H1 (cell line): ENCODE measurements around the gene RERE. TPM values are rescaled to one million over a fixed set of nuclear protein-coding genes. Genes with fewer than 3 reads are reported as not detected.

Experiments used
- ASH2L ChIP-seq: fragments of 200-600, 300-600 bp; sonication (generic); IDR thresholded peaks from one replicate; pipeline ENCODE4 v1.7.1; 2017; ENCODE audit warnings: low read length
- EP300 ChIP-seq, 2 experiments: IDR thresholded peaks; 1 replicate in 1 of 2; 2 replicates in 1 of 2; pipeline ENCODE4 v1.6.1; 2011 to 2012; ENCODE audit warnings: low read depth in 2 of 2, low read length in 2 of 2, mild to moderate bottlenecking in 2 of 2, borderline replicate concordance in 1 of 2, inconsistent platforms in 1 of 2, moderate library complexity in 1 of 2
- HDAC2 ChIP-seq, 2 experiments: fragments of 300-600 bp in 1 of 2; sonication (generic) in 1 of 2; IDR thresholded peaks; 2 replicates each; pipeline ENCODE4 v1.6.1; 2011 to 2012; ENCODE audit warnings: low read depth in 2 of 2, low read length in 2 of 2, mild to moderate bottlenecking in 2 of 2, moderate library complexity in 2 of 2, borderline replicate concordance in 1 of 2, inconsistent platforms in 1 of 2
- POLR2A ChIP-seq, 2 experiments: IDR thresholded peaks; 1 replicate in 1 of 2; 2 replicates in 1 of 2; pipeline ENCODE4 v1.6.1; 2011; ENCODE audit warnings: low read depth in 2 of 2, low read length in 2 of 2, mild to moderate bottlenecking in 2 of 2; ENCODE audit errors: control extremely low read depth in 1 of 2
- POU5F1 ChIP-seq: IDR thresholded peaks from 2 replicates; pipeline ENCODE4 v1.6.1; 2011; ENCODE audit warnings: low read depth, mild to moderate bottlenecking, low read length, moderate library complexity
- RXRA ChIP-seq: IDR thresholded peaks from 2 replicates; pipeline ENCODE4 v1.6.1; 2011; ENCODE audit warnings: low read depth, mild to moderate bottlenecking, low read length, moderate library complexity; ENCODE audit not compliant: insufficient read depth
- SP4 ChIP-seq: IDR thresholded peaks from 2 replicates; pipeline ENCODE4 v1.6.1; 2012; ENCODE audit warnings: low read length, inconsistent platforms
- SRF ChIP-seq: IDR thresholded peaks from 2 replicates; pipeline ENCODE4 v1.6.1; 2011; ENCODE audit warnings: mild to moderate bottlenecking, low read depth, low read length, moderate library complexity
- polyA plus RNA-seq, 7 experiments: library from polyadenylated mRNA; depleted of rRNA in 3 of 7; stranded (reverse) in 5 of 7; unstranded in 2 of 7; fragments of >200 nt in 5 of 7; fragments of 200-250 nt in 2 of 7; gene quantifications; 1 replicate in 5 of 7; 2 replicates in 1 of 7; 4 replicates in 1 of 7; pipeline versions ENCODE4 v1.2.1 to v1.2.3, GENCODE V29; 2011 to 2013; ENCODE audit warnings: missing spikeins in 2 of 7, mixed read lengths in 2 of 7
- total RNA-seq: library from RNA; stranded (reverse); fragmentation: NEBNext Ultra II Directional; extraction: Animal tissue kit (Norgen Biotek cat#: 25700); gene quantifications from 2 replicates; pipeline ENCODE4 v1.2.1, GENCODE V29; 2021

The RERE gene
- total and polyA plus RNA-seq, 2 of the 8 experiments (the other 6 are each of a cell fraction or from before 2014, with no cell fraction given), result 15.3 to 142 TPM

DNA sequence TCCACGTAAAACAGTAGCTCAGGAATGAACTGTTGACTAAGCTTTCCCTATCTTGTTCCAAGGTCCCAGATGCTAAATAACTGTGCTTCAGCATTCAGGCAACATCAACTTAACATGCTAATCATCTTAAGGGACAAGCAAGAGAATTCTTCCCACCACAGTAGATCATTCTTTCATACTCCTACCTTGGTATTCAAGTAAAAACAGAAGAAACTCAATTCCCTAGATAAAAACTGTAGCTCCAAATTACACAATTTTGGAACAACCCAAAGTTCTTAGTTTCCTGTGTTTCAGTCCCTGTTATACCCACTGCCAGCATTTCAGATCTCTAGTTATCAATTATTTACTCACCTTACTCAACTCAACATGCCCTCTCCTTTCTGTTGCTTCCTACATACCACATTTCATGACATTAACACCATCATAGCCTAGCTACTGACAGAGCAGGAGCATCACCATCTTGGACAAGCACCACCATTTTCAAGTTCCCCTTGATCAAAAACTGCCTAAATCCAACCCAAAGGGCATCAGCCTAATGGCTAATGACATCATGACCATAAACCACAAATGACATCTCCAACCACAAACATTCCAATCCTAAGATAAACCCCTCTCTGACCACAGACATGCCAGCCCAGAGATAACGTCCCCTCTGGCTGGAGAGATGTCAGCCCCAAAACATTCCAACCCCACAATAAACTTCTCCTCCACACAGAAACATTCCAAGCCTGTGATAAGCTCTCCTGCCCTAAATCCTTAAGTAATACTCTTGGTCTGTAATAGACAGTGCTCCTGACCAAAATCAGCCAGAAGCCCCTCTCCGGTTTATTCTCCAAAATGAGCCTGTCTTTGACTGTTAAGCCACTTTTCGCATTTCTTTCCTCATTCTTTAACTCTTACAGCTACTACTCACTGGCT, 191.2 kb downstream of the RERE start (continued):
- TF ChIP-seq SRF (no peak), EP300 (IDR thresholded peaks at IDR 0.05; ENCODE audit: borderline replicate concordance in 1 of 2, low read depth in 2 of 2, low read length in 2 of 2) (no peak), POLR2A (IDR thresholded peaks at IDR 0.05; ENCODE audit: control extremely low read depth in 1 of 2, low read depth in 2 of 2, low read length in 2 of 2) (no peak), ASH2L (no peak), SP4 (no peak), POU5F1 (no peak), RXRA (no peak), HDAC2 (IDR thresholded peaks at IDR 0.05; ENCODE audit: borderline replicate concordance in 1 of 2, low read depth in 2 of 2, low read length in 2 of 2) (no peak)
